ENCODE data around the gene DNMT1.

DNMT1 gene

GRCh38 chr19:10091895-10092641 lies 102.7 kb downstream of the DNMT1 start:
- DNase-seq: no peak

- no peak for DNase-seq
Observed at GRCh38 chr19:10091370-10091687, 103.4 kb downstream of the DNMT1 start.

GRCh38 chr19:10089801-10090375 lies 104.9 kb downstream of the DNMT1 start:
- DNase-seq: no peak

GRCh38 chr19:10088949-10089554 lies 105.7 kb downstream of the DNMT1 start:
- DNase-seq: no peak

- no peak for DNase-seq
Observed at GRCh38 chr19:10087296-10088061, 107.3 kb downstream of the DNMT1 start.

GRCh38 chr19:10086591-10087192 lies 108.1 kb downstream of the DNMT1 start:
- no peak for DNase-seq

GRCh38 chr19:10085641-10086590 lies 108.8 kb downstream of the DNMT1 start, which contains the start of gene SHFL:
TSS of gene SHFL (plus strand) at chr19:10086317. CDS start at chr19:10086428, 111 bp downstream.
- no peak for DNase-seq

- no peak for DNase-seq
Observed at GRCh38 chr19:10084803-10085202, 110.0 kb downstream of the DNMT1 start.

GRCh38 chr19:10083911-10084310 lies 110.8 kb downstream of the DNMT1 start:
- no peak for DNase-seq
